ENCODE data around the gene CBFB. TPM values are rescaled to one million over a fixed set of nuclear protein-coding genes. Genes with fewer than 3 reads are reported as not detected.

Gene CBFB
- polyA plus RNA-seq, 1 donor from 2014 or later = 32.6 TPM

GRCh38 chr16:67144943-67145342, 116.0 kb downstream of the CBFB start:
- H3K4me2 ChIP-seq (ENCODE audit: low read length) = no peak overlapping the region

GRCh38 chr16:67145746-67146145, 116.8 kb downstream of the CBFB start:
- H3K9me3 ChIP-seq (ENCODE audit: low read length) = peaks cover 3% of the 10 kb centered on the region
- H3K4me2 ChIP-seq (ENCODE audit: low read length) = no peak overlapping the region
- no peaks in the 10 kb centered on the region for H3K79me2 ChIP-seq (replicated peaks; ENCODE audit: insufficient read depth, low read length)
- H3K27ac ChIP-seq (ENCODE audit: low read length) = no peak overlapping the region
- H3K36me3 ChIP-seq (ENCODE audit: insufficient read depth, low read length) = peaks cover 6% of the 10 kb centered on the region
- peaks cover 24% of the 10 kb centered on the region for H3K27me3 ChIP-seq (ENCODE audit: insufficient read depth, low read depth, low read length)
- no peaks in the 10 kb centered on the region for H3K9me2 ChIP-seq (ENCODE audit: insufficient read depth, low read length)
- no peak overlapping the region for H3K9ac ChIP-seq (ENCODE audit: low read length)
- no peaks in the 10 kb centered on the region for H4K20me1 ChIP-seq (ENCODE audit: insufficient read depth)
- no peaks in the 10 kb centered on the region for H3F3A ChIP-seq (ENCODE audit: insufficient read depth, low read length, poor library complexity, severe bottlenecking)
- TF ChIP-seq, protein P1, sequence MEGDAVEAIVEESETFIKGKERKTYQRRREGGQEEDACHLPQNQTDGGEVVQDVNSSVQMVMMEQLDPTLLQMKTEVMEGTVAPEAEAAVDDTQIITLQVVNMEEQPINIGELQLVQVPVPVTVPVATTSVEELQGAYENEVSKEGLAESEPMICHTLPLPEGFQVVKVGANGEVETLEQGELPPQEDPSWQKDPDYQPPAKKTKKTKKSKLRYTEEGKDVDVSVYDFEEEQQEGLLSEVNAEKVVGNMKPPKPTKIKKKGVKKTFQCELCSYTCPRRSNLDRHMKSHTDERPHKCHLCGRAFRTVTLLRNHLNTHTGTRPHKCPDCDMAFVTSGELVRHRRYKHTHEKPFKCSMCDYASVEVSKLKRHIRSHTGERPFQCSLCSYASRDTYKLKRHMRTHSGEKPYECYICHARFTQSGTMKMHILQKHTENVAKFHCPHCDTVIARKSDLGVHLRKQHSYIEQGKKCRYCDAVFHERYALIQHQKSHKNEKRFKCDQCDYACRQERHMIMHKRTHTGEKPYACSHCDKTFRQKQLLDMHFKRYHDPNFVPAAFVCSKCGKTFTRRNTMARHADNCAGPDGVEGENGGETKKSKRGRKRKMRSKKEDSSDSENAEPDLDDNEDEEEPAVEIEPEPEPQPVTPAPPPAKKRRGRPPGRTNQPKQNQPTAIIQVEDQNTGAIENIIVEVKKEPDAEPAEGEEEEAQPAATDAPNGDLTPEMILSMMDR (IDR thresholded peaks at IDR 0.05; ENCODE audit: poor library complexity, severe bottlenecking) = no peak
- no peak overlapping the region for H2AFZ ChIP-seq (ENCODE audit: low read depth, low read length)
- no peak overlapping the region for H3K4me3 ChIP-seq (ENCODE audit: low read length)

More at GRCh38 chr16:67144943-67145342, 116.0 kb downstream of the CBFB start:
- TF ChIP-seq EZH2 (IDR thresholded peaks at IDR 0.05; ENCODE audit: borderline replicate concordance, insufficient read depth, low read length, poor library complexity, severe bottlenecking) (no peak), POLR2AphosphoS5 (IDR thresholded peaks at IDR 0.05) (no peak), REST (IDR thresholded peaks at IDR 0.05; ENCODE audit: borderline replicate concordance) (no peak), MXI1 (conservative IDR thresholded peaks at IDR 0.05; ENCODE audit: poor library complexity, severe bottlenecking) (no peak), TAF1 (IDR thresholded peaks at IDR 0.05; ENCODE audit: low read depth) (no peak), EP300 (conservative IDR thresholded peaks at IDR 0.05; ENCODE audit: poor library complexity, severe bottlenecking) (no peak), SMC3 (conservative IDR thresholded peaks at IDR 0.05; ENCODE audit: poor library complexity) (no peak), RAD21 (conservative IDR thresholded peaks at IDR 0.05) (no peak)
- TF ChIP-seq, protein P1 (IDR thresholded peaks at IDR 0.05; ENCODE audit: poor library complexity, severe bottlenecking) = no peak
- Histone ChIP-seq H3K27ac (ENCODE audit: low read length) (no peak overlapping the region), H3F3A (ENCODE audit: insufficient read depth, low read length, poor library complexity, severe bottlenecking) (no peaks in the 10 kb centered on the region), H3K4me3 (ENCODE audit: low read length) (no peak overlapping the region), H3K36me3 (ENCODE audit: insufficient read depth, low read length) (peaks cover 9% of the 10 kb centered on the region), H3K9me2 (ENCODE audit: insufficient read depth, low read length) (no peaks in the 10 kb centered on the region), H3K9ac (ENCODE audit: low read length) (no peak overlapping the region), H3K27me3 (ENCODE audit: insufficient read depth, low read depth, low read length) (peaks cover 16% of the 10 kb centered on the region), H2AFZ (ENCODE audit: low read depth, low read length) (no peak overlapping the region), H3K9me3 (ENCODE audit: low read length) (peaks cover 3% of the 10 kb centered on the region), H3K79me2 (replicated peaks; ENCODE audit: insufficient read depth, low read length) (no peaks in the 10 kb centered on the region), H4K20me1 (ENCODE audit: insufficient read depth) (no peaks in the 10 kb centered on the region)
